ENCODE results near the gene TRPV2.
A peak's percentile ranks its signal among the peaks of the same experiment; 100 is the strongest.
"Not testable (repeated sequence)": the region's sequence is repeated elsewhere in the genome, so short reads cannot be mapped to it uniquely, and the experiment has no call there.

The TRPV2 gene

DNA sequence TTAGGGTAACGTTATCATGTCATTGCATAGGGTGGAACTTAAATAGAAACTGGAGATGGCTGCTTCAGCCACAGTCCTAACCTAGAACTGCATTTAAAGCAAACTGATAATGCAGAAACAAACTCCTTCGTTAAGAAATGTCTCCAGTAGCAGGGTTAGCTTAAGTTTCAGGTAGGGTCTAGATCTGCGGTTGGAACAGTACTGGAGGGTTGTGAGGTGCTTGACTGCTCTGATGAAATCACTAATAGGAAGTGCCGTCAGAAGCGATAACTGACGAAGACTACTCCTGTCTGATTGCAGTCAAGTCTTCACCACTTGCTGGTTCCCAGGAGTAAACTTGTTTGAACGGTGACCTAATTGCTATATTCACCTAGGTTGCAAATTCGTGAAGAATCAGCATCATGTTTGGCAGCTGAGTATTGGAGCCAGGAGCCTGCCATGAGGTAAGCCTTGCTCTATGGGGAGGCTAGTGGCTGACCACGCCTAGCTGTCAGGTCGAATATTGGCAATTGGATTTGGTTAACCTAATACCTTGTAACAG is 24.5 kb downstream of the TRPV2 start:
- H4K20me1 ChIP-seq (ENCODE audit: control insufficient read depth, insufficient read depth, low read depth, low read length): peaks cover 16% of the 10 kb centered on the region; the same call in 1 of the 2 replicates
- TF ChIP-seq EZH2phosphoT487 (IDR thresholded peaks at IDR 0.05; ENCODE audit: borderline replicate concordance, low read length): no peak
- TF ChIP-seq, protein P1, sequence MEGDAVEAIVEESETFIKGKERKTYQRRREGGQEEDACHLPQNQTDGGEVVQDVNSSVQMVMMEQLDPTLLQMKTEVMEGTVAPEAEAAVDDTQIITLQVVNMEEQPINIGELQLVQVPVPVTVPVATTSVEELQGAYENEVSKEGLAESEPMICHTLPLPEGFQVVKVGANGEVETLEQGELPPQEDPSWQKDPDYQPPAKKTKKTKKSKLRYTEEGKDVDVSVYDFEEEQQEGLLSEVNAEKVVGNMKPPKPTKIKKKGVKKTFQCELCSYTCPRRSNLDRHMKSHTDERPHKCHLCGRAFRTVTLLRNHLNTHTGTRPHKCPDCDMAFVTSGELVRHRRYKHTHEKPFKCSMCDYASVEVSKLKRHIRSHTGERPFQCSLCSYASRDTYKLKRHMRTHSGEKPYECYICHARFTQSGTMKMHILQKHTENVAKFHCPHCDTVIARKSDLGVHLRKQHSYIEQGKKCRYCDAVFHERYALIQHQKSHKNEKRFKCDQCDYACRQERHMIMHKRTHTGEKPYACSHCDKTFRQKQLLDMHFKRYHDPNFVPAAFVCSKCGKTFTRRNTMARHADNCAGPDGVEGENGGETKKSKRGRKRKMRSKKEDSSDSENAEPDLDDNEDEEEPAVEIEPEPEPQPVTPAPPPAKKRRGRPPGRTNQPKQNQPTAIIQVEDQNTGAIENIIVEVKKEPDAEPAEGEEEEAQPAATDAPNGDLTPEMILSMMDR (IDR thresholded peaks at IDR 0.05; ENCODE audit: low read depth, low read length, poor library complexity, severe bottlenecking): no peak
- H3K36me3 ChIP-seq (ENCODE audit: control insufficient read depth, low read length): peaks cover 61% of the 10 kb centered on the region
- peaks cover 54% of the 10 kb centered on the region for H3F3A ChIP-seq (ENCODE audit: control insufficient read depth, insufficient read depth)
- peak overlapping the region; percentile 94 for H3K4me2 ChIP-seq (ENCODE audit: low read length)
- H3K27ac ChIP-seq (ENCODE audit: low read depth, low read length): peak overlapping the region; percentile 86
- peaks cover 52% of the 10 kb centered on the region for H3K4me1 ChIP-seq (ENCODE audit: control insufficient read depth, low read length)
- H3K4me3 ChIP-seq (ENCODE audit: low read length): peak overlapping the region; percentile 89
- no peaks in the 10 kb centered on the region for H3K27me3 ChIP-seq (ENCODE audit: control insufficient read depth, low read length)
- H3K9me2 ChIP-seq (replicated peaks; ENCODE audit: control insufficient read depth, low read length): no peaks in the 10 kb centered on the region
- peaks cover 61% of the 10 kb centered on the region for H3K79me2 ChIP-seq (ENCODE audit: control insufficient read depth, low read length)
- H3K9me3 ChIP-seq (ENCODE audit: control insufficient read depth, insufficient read depth, low read length): no peaks in the 10 kb centered on the region

DNA sequence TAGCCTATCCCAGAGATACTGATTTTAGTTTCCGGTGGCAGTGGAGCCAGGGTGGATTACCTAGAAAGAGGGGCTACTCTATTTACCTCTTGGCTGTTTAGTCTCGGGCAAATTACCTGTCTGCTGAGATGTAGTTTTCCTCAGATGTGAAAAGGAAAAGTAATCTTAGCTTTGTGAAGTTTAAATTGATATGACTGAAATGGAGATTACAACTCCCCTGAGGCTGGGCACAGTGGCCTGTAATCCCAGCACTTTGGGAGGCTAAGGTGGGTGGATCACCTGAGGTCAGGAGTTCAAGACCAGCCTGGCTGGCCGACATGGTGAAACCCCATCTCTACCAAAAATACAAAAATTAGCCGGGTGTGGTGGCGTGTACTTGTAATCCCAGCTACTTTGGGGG is 25.0 kb downstream of the TRPV2 start:
- Histone ChIP-seq H3K4me3 (ENCODE audit: low read length) (peak overlapping the region; percentile 89), H3F3A (ENCODE audit: control insufficient read depth, insufficient read depth) (peaks cover 56% of the 10 kb centered on the region), H3K27ac (ENCODE audit: low read depth, low read length) (peak overlapping the region; percentile 86), H3K36me3 (ENCODE audit: control insufficient read depth, low read length) (peaks cover 64% of the 10 kb centered on the region), H4K20me1 (ENCODE audit: control insufficient read depth, insufficient read depth, low read depth, low read length) (peaks cover 16% of the 10 kb centered on the region; the same call in 1 of the 2 replicates), H3K4me1 (ENCODE audit: control insufficient read depth, low read length) (peaks cover 48% of the 10 kb centered on the region), H3K4me2 (ENCODE audit: low read length) (peak overlapping the region; percentile 94), H3K79me2 (ENCODE audit: control insufficient read depth, low read length) (peaks cover 61% of the 10 kb centered on the region)
- not testable (repeated sequence) for H3K9me2 ChIP-seq (replicated peaks; ENCODE audit: control insufficient read depth, low read length); H3K27me3 ChIP-seq (ENCODE audit: control insufficient read depth, low read length); H3K9me3 ChIP-seq (ENCODE audit: control insufficient read depth, insufficient read depth, low read length)

DNA sequence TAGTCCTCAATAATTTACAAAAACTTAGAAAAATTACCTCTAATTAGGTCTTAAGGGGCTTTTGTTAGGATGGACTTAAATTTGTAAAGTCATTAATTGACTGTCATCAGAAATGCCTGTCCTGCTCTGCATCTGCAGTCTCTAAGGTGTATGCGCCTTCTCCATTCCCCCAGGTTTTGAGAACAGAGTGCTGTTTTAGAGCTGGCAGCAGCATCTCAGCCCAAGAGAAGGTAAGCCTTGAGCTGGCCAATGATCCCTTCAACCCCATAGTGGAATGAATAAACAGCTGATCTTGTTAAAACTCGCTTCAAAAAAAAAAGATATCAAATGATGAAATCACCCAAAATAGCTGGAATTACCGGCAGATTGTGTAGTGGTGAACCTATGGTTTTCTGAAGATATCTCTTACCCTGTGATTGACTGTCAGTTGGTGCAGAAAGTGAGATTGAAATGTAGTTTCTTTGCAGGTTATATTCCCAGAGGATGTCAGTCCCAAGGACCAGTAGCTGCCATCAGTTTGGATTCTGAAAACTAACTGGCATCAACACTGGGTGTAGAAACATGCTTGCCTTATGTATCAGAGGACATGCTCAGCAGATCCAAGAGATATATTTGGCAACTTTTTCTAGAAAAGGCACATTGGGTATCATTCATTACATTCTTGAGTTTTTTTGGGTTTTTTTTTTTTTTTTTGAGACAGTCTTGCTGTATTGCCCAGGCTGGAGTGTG is 25.7 kb downstream of the TRPV2 start:
- Histone ChIP-seq H3K36me3 (ENCODE audit: control insufficient read depth, low read length) (peaks cover 71% of the 10 kb centered on the region), H3K4me1 (ENCODE audit: control insufficient read depth, low read length) (peaks cover 48% of the 10 kb centered on the region)

More for the DNA sequence above, 25.7 kb downstream of the TRPV2 start:
- H3K27ac ChIP-seq (ENCODE audit: low read depth, low read length): peak overlapping the region; percentile 86
- H3K27me3 ChIP-seq (ENCODE audit: control insufficient read depth, low read length): no peaks in the 10 kb centered on the region
- H4K20me1 ChIP-seq (ENCODE audit: control insufficient read depth, insufficient read depth, low read depth, low read length): peaks cover 16% of the 10 kb centered on the region; the same call in 1 of the 2 replicates
- TF ChIP-seq, protein P1 (IDR thresholded peaks at IDR 0.05; ENCODE audit: low read depth, low read length, poor library complexity, severe bottlenecking): no peak
- TF ChIP-seq EZH2phosphoT487 (IDR thresholded peaks at IDR 0.05; ENCODE audit: borderline replicate concordance, low read length): no peak
- peaks cover 61% of the 10 kb centered on the region for H3K79me2 ChIP-seq (ENCODE audit: control insufficient read depth, low read length)
- H3F3A ChIP-seq (ENCODE audit: control insufficient read depth, insufficient read depth): peaks cover 62% of the 10 kb centered on the region
- peak overlapping the region; percentile 89 for H3K4me3 ChIP-seq (ENCODE audit: low read length)
- H3K4me2 ChIP-seq (ENCODE audit: low read length): peak overlapping the region; percentile 94
- no peaks in the 10 kb centered on the region for H3K9me3 ChIP-seq (ENCODE audit: control insufficient read depth, insufficient read depth, low read length)
- no peaks in the 10 kb centered on the region for H3K9me2 ChIP-seq (replicated peaks; ENCODE audit: control insufficient read depth, low read length)
